Sigmoid colon (tissue), 4 donors: ENCODE results near the gene WNT11.

Experiments used
- CTCF ChIP-seq, 4 experiments: fragments of 450-650 bp in 3 of 4; fragments of 200-600 bp in 1 of 4; IDR thresholded peaks; one replicate each; pipeline ENCODE4 v1.5.1; 2016 to 2019; ENCODE audit warnings: antibody characterized with exemption in 4 of 4, mild to moderate bottlenecking in 3 of 4, moderate library complexity in 2 of 4
- EP300 ChIP-seq, 4 donors: sonication (generic); formaldehyde crosslinking; IDR thresholded peaks; one replicate each; pipeline ENCODE4 v1.6.1; 2017; ENCODE audit warnings: antibody characterized with exemption in 4 of 4
- POLR2A ChIP-seq, 2 donors: fragments of 450-650 bp; IDR thresholded peaks; one replicate each; pipeline ENCODE4 v1.6.1; 2016; ENCODE audit warnings: antibody characterized with exemption in 2 of 2, mild to moderate bottlenecking in 2 of 2, moderate library complexity in 2 of 2
- POLR2AphosphoS5 ChIP-seq, 4 donors: sonication (generic); formaldehyde crosslinking; IDR thresholded peaks; one replicate each; pipeline ENCODE4 v1.6.1; 2017; ENCODE audit warnings: antibody characterized with exemption in 4 of 4

- TF ChIP-seq CTCF (IDR thresholded peaks at IDR 0.05) (no peak), POLR2A (IDR thresholded peaks at IDR 0.05) (no peak), EP300 (IDR thresholded peaks at IDR 0.05) (no peak), POLR2AphosphoS5 (IDR thresholded peaks at IDR 0.05) (no peak)
These were observed 2.4 kb downstream of the WNT11 start for GRCh38 chr11:76203937-76204336.
